ENCODE measurements around the gene SDK1.

The SDK1 gene

DNA sequence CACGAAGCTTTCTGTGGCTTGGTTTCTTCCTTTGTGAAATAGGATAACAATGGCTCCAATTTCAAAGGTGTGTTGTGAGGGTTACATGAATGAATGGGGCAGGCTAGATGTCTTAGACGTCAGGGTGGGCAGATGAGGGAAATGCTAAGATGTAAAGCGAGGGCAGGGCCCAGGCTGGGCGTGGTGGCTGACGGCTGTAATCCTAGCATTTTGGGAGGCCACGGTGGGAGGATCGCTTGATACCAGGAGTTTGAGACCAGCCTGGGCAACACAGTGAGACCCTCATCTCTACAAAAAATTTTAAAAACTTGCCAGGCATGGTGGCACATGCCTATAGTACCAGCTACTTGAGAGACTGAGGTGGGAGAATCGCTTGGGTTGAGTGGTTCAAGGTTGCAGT is 773.4 kb downstream of the SDK1 start:
- Histone ChIP-seq H3K27me3 (ENCODE audit: control insufficient read depth, low read length) (no peaks in the 10 kb centered on the region), H3K27ac (ENCODE audit: low read depth, low read length) (no peak overlapping the region), H3K4me3 (ENCODE audit: low read length) (no peak overlapping the region), H3F3A (ENCODE audit: control insufficient read depth, insufficient read depth) (no peaks in the 10 kb centered on the region), H4K20me1 (ENCODE audit: control insufficient read depth, insufficient read depth, low read depth, low read length) (no peaks in the 10 kb centered on the region), H3K4me2 (ENCODE audit: low read length) (no peak overlapping the region), H3K36me3 (ENCODE audit: control insufficient read depth, low read length) (no peaks in the 10 kb centered on the region), H3K9me3 (ENCODE audit: control insufficient read depth, insufficient read depth, low read length) (peaks cover 16% of the 10 kb centered on the region; the same call in 1 of the 2 replicates), H3K79me2 (ENCODE audit: control insufficient read depth, low read length) (no peaks in the 10 kb centered on the region), H3K9me2 (replicated peaks; ENCODE audit: control insufficient read depth, low read length) (no peaks in the 10 kb centered on the region), H3K4me1 (ENCODE audit: control insufficient read depth, low read length) (no peaks in the 10 kb centered on the region)
- TF ChIP-seq, protein P1, sequence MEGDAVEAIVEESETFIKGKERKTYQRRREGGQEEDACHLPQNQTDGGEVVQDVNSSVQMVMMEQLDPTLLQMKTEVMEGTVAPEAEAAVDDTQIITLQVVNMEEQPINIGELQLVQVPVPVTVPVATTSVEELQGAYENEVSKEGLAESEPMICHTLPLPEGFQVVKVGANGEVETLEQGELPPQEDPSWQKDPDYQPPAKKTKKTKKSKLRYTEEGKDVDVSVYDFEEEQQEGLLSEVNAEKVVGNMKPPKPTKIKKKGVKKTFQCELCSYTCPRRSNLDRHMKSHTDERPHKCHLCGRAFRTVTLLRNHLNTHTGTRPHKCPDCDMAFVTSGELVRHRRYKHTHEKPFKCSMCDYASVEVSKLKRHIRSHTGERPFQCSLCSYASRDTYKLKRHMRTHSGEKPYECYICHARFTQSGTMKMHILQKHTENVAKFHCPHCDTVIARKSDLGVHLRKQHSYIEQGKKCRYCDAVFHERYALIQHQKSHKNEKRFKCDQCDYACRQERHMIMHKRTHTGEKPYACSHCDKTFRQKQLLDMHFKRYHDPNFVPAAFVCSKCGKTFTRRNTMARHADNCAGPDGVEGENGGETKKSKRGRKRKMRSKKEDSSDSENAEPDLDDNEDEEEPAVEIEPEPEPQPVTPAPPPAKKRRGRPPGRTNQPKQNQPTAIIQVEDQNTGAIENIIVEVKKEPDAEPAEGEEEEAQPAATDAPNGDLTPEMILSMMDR (IDR thresholded peaks at IDR 0.05; ENCODE audit: low read depth, low read length, poor library complexity, severe bottlenecking): no peak
- TF ChIP-seq EZH2phosphoT487 (IDR thresholded peaks at IDR 0.05; ENCODE audit: borderline replicate concordance, low read length): no peak

- TF ChIP-seq, protein P1 (IDR thresholded peaks at IDR 0.05; ENCODE audit: low read depth, low read length, poor library complexity, severe bottlenecking): no peak
- TF ChIP-seq EZH2phosphoT487 (IDR thresholded peaks at IDR 0.05; ENCODE audit: borderline replicate concordance, low read length): no peak
- Histone ChIP-seq H3K27me3 (ENCODE audit: control insufficient read depth, low read length) (no peaks in the 10 kb centered on the region), H3K79me2 (ENCODE audit: control insufficient read depth, low read length) (no peaks in the 10 kb centered on the region), H3K4me3 (ENCODE audit: low read length) (no peak overlapping the region), H4K20me1 (ENCODE audit: control insufficient read depth, insufficient read depth, low read depth, low read length) (no peaks in the 10 kb centered on the region), H3K4me2 (ENCODE audit: low read length) (no peak overlapping the region), H3F3A (ENCODE audit: control insufficient read depth, insufficient read depth) (no peaks in the 10 kb centered on the region), H3K9me2 (replicated peaks; ENCODE audit: control insufficient read depth, low read length) (no peaks in the 10 kb centered on the region), H3K36me3 (ENCODE audit: control insufficient read depth, low read length) (no peaks in the 10 kb centered on the region), H3K27ac (ENCODE audit: low read depth, low read length) (no peak overlapping the region), H3K9me3 (ENCODE audit: control insufficient read depth, insufficient read depth, low read length) (peaks cover 16% of the 10 kb centered on the region; the same call in 1 of the 2 replicates), H3K4me1 (ENCODE audit: control insufficient read depth, low read length) (no peaks in the 10 kb centered on the region)
These were observed 773.9 kb downstream of the SDK1 start for GRCh38 chr7:4074994-4075393.

DNA sequence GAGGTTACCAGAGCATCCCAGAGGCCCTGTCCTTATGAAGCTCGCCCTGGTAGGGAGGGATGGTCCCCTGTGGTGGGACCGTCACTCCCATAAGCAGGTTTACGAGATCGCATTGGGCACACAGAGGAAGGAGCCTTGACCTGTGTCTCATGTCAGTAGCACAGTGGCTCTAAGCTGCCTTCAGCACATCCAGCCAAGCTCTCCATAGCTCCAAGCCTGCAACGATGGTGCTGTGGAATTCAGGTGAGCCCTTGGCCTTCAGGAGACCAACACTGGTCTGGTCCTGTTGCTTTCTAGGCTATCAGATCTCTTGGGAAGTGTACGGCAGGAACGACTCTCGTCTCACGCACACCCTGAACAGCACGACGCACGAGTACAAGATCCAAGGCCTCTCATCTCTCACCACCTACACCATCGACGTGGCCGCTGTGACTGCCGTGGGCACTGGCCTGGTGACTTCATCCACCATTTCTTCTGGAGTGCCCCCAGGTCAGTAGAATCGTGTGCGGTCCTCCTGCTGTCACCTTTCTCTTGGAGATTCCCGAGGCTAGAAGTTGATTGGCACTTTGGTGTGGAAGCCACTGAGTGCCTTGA is 775.7 kb downstream of the SDK1 start:
- H3F3A ChIP-seq (ENCODE audit: control insufficient read depth, insufficient read depth): no peaks in the 10 kb centered on the region
- H3K9me2 ChIP-seq (replicated peaks; ENCODE audit: control insufficient read depth, low read length): no peaks in the 10 kb centered on the region
- H4K20me1 ChIP-seq (ENCODE audit: control insufficient read depth, insufficient read depth, low read depth, low read length): no peaks in the 10 kb centered on the region
- H3K4me2 ChIP-seq (ENCODE audit: low read length): no peak overlapping the region
- no peaks in the 10 kb centered on the region for H3K36me3 ChIP-seq (ENCODE audit: control insufficient read depth, low read length)
- no peak overlapping the region for H3K4me3 ChIP-seq (ENCODE audit: low read length)
- TF ChIP-seq, protein P1 (IDR thresholded peaks at IDR 0.05; ENCODE audit: low read depth, low read length, poor library complexity, severe bottlenecking): no peak
- TF ChIP-seq EZH2phosphoT487 (IDR thresholded peaks at IDR 0.05; ENCODE audit: borderline replicate concordance, low read length): no peak
- H3K27ac ChIP-seq (ENCODE audit: low read depth, low read length): no peak overlapping the region
- no peaks in the 10 kb centered on the region for H3K4me1 ChIP-seq (ENCODE audit: control insufficient read depth, low read length)
- H3K79me2 ChIP-seq (ENCODE audit: control insufficient read depth, low read length): no peaks in the 10 kb centered on the region
- peaks cover 17% of the 10 kb centered on the region; the same call in 1 of the 2 replicates for H3K9me3 ChIP-seq (ENCODE audit: control insufficient read depth, insufficient read depth, low read length)
- H3K27me3 ChIP-seq (ENCODE audit: control insufficient read depth, low read length): no peaks in the 10 kb centered on the region

Measured in DOHH2 (cell line).